ENCODE results near the gene DENND6B.

DENND6B gene

DNA sequence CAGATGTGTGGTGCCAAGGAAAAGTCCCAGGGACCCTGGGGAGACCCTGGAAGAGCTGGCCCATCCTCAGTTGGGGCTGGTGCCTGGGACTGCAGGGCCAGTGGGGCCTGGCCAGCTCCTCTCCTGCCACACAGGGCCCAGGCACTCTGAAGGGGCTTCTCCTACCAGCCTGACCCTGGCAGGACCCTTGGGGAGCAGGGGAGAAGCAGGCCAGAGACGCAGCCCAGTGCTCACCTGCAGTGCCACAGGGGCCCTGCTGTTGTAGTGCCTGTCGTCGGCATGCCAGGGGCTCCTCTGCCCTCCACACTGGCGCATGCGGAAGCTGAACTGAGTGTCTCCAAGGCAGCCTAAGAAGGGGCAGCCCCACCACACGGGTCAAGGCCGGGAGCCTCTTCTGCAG is 9.1 kb downstream of the DENND6B start:
- no peak for TF ChIP-seq ZBTB7A (IDR thresholded peaks at IDR 0.05; ENCODE audit: low read depth)
- TF ChIP-seq, protein P1, sequence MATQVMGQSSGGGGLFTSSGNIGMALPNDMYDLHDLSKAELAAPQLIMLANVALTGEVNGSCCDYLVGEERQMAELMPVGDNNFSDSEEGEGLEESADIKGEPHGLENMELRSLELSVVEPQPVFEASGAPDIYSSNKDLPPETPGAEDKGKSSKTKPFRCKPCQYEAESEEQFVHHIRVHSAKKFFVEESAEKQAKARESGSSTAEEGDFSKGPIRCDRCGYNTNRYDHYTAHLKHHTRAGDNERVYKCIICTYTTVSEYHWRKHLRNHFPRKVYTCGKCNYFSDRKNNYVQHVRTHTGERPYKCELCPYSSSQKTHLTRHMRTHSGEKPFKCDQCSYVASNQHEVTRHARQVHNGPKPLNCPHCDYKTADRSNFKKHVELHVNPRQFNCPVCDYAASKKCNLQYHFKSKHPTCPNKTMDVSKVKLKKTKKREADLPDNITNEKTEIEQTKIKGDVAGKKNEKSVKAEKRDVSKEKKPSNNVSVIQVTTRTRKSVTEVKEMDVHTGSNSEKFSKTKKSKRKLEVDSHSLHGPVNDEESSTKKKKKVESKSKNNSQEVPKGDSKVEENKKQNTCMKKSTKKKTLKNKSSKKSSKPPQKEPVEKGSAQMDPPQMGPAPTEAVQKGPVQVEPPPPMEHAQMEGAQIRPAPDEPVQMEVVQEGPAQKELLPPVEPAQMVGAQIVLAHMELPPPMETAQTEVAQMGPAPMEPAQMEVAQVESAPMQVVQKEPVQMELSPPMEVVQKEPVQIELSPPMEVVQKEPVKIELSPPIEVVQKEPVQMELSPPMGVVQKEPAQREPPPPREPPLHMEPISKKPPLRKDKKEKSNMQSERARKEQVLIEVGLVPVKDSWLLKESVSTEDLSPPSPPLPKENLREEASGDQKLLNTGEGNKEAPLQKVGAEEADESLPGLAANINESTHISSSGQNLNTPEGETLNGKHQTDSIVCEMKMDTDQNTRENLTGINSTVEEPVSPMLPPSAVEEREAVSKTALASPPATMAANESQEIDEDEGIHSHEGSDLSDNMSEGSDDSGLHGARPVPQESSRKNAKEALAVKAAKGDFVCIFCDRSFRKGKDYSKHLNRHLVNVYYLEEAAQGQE (IDR thresholded peaks at IDR 0.05; ENCODE audit: low read depth) = no peak
- no peak for TF ChIP-seq NFIC (IDR thresholded peaks at IDR 0.05)
- TF ChIP-seq TEAD4 (IDR thresholded peaks at IDR 0.05) = no peak
- TF ChIP-seq EP300 (IDR thresholded peaks at IDR 0.05; ENCODE audit: borderline replicate concordance) = no peak
- no peak for TF ChIP-seq CEBPB (IDR thresholded peaks at IDR 0.05)
- TF ChIP-seq FOXM1 (IDR thresholded peaks at IDR 0.05; ENCODE audit: borderline replicate concordance, low read depth) = no peak
- TF ChIP-seq CREB1 (IDR thresholded peaks at IDR 0.05; ENCODE audit: low read depth) = no peak
- TF ChIP-seq, protein P2, sequence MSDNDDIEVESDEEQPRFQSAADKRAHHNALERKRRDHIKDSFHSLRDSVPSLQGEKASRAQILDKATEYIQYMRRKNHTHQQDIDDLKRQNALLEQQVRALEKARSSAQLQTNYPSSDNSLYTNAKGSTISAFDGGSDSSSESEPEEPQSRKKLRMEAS (IDR thresholded peaks at IDR 0.05) = no peak
- TF ChIP-seq YY1 (IDR thresholded peaks at IDR 0.05; ENCODE audit: low read depth) = no peak
- TF ChIP-seq, protein P3, sequence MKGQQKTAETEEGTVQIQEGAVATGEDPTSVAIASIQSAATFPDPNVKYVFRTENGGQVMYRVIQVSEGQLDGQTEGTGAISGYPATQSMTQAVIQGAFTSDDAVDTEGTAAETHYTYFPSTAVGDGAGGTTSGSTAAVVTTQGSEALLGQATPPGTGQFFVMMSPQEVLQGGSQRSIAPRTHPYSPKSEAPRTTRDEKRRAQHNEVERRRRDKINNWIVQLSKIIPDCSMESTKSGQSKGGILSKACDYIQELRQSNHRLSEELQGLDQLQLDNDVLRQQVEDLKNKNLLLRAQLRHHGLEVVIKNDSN (IDR thresholded peaks at IDR 0.05) = no peak
- no peak for TF ChIP-seq TAF1 (IDR thresholded peaks at IDR 0.05; ENCODE audit: low read depth)
- no peak for TF ChIP-seq RAD21 (IDR thresholded peaks at IDR 0.05; ENCODE audit: low read depth)
- no peak for TF ChIP-seq EGR1 (IDR thresholded peaks at IDR 0.05)
- no peak for TF ChIP-seq TCF12 (IDR thresholded peaks at IDR 0.05; ENCODE audit: low read depth)

DNA sequence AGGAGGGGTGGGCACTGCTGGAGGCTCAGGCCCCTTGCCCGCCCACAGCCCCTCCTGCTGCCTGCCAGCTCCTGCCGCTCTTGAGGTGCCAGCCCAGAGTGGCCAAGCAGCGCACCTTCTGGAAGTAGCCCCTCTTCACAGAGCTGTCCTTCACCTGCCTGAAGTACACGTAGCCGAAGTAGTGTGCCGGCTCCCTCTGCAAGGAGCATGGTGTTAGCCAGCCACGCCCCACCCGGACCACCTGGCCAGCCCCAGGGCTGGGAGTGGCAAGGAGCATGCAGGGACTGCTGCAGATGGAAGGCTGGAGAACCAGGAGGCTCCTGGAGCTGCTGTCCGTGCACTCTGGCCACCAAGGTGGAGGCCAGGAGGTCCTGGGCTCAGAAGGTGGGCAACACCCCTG is 9.6 kb downstream of the DENND6B start:
- TF ChIP-seq, protein P2 (IDR thresholded peaks at IDR 0.05) = no peak
- no peak for TF ChIP-seq CEBPB (IDR thresholded peaks at IDR 0.05)
- TF ChIP-seq TCF12 (IDR thresholded peaks at IDR 0.05; ENCODE audit: low read depth) = no peak
- TF ChIP-seq ZBTB7A (IDR thresholded peaks at IDR 0.05; ENCODE audit: low read depth) = no peak
- TF ChIP-seq, protein P1 (IDR thresholded peaks at IDR 0.05; ENCODE audit: low read depth) = no peak
- TF ChIP-seq EGR1 (IDR thresholded peaks at IDR 0.05) = no peak
- no peak for TF ChIP-seq FOXM1 (IDR thresholded peaks at IDR 0.05; ENCODE audit: borderline replicate concordance, low read depth)
- TF ChIP-seq CREB1 (IDR thresholded peaks at IDR 0.05; ENCODE audit: low read depth) = no peak
- TF ChIP-seq YY1 (IDR thresholded peaks at IDR 0.05; ENCODE audit: low read depth) = no peak
- TF ChIP-seq TEAD4 (IDR thresholded peaks at IDR 0.05) = no peak
- TF ChIP-seq, protein P3 (IDR thresholded peaks at IDR 0.05) = no peak
- TF ChIP-seq TAF1 (IDR thresholded peaks at IDR 0.05; ENCODE audit: low read depth) = no peak
- no peak for TF ChIP-seq RAD21 (IDR thresholded peaks at IDR 0.05; ENCODE audit: low read depth)
- no peak for TF ChIP-seq NFIC (IDR thresholded peaks at IDR 0.05)
- no peak for TF ChIP-seq EP300 (IDR thresholded peaks at IDR 0.05; ENCODE audit: borderline replicate concordance)

DNA sequence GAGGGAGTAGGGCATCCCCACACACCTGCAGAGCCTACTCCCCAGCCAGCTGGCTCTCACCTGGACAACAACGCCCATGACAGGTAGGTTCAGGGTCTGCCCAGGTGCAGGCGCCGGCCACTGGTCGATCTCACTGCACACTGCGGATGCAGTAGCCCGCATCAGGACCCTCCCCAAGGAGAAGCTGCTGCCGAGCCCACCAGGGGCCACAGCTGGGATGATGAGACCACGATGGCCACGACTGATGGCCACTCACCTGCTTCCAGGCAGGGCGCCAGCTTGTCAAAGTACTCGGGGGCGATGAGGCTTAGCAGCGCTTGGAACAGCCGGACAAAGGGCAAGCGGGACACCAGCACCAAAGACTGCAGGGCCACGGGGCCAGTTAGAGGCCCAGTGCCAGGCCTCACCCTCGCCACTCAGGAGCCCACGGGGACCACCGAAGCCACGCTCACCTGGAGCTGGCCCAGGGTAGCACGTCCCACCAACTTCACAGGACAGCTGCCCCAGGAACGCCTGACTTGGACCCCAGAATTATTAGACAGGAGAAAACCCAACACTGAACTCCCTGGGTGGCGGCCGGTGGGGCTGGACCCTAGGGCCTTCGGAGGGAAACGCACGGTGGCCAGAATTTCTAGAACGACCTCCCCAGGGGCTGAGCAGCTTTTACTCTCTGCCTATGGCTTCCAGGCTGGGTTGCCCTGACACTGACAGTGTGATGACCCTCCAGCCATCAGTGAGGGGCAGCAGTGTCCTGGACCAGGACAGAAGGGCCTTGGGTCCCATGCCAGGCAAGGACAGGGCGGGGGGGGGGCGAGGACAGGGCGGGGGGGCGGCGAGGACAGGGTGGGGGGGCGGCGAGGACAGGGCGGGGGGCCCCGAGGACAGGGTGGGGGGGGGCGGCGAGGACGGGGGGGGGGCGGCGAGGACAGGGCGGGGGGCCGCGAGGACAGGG is 10.4 kb downstream of the DENND6B start:
- no peak for TF ChIP-seq EGR1 (IDR thresholded peaks at IDR 0.05)
- no peak for TF ChIP-seq FOXM1 (IDR thresholded peaks at IDR 0.05; ENCODE audit: borderline replicate concordance, low read depth)
- TF ChIP-seq, protein P2 (IDR thresholded peaks at IDR 0.05) = no peak
- TF ChIP-seq CEBPB (IDR thresholded peaks at IDR 0.05) = no peak
- no peak for TF ChIP-seq YY1 (IDR thresholded peaks at IDR 0.05; ENCODE audit: low read depth)
- no peak for TF ChIP-seq EP300 (IDR thresholded peaks at IDR 0.05; ENCODE audit: borderline replicate concordance)
- no peak for TF ChIP-seq NFIC (IDR thresholded peaks at IDR 0.05)
- TF ChIP-seq RAD21 (IDR thresholded peaks at IDR 0.05; ENCODE audit: low read depth) = no peak
- TF ChIP-seq, protein P1 (IDR thresholded peaks at IDR 0.05; ENCODE audit: low read depth) = no peak
- TF ChIP-seq TCF12 (IDR thresholded peaks at IDR 0.05; ENCODE audit: low read depth) = no peak
- no peak for TF ChIP-seq TEAD4 (IDR thresholded peaks at IDR 0.05)

All from Ishikawa (cell line).